ENCODE results near the gene ZNRD2. TPM values are rescaled to one million over a fixed set of nuclear protein-coding genes. Genes with fewer than 3 reads are reported as not detected.

Gene ZNRD2
- polyA plus RNA-seq, 3 donors, result 50.0 to 72.9 (median 58.8) TPM

DNA sequence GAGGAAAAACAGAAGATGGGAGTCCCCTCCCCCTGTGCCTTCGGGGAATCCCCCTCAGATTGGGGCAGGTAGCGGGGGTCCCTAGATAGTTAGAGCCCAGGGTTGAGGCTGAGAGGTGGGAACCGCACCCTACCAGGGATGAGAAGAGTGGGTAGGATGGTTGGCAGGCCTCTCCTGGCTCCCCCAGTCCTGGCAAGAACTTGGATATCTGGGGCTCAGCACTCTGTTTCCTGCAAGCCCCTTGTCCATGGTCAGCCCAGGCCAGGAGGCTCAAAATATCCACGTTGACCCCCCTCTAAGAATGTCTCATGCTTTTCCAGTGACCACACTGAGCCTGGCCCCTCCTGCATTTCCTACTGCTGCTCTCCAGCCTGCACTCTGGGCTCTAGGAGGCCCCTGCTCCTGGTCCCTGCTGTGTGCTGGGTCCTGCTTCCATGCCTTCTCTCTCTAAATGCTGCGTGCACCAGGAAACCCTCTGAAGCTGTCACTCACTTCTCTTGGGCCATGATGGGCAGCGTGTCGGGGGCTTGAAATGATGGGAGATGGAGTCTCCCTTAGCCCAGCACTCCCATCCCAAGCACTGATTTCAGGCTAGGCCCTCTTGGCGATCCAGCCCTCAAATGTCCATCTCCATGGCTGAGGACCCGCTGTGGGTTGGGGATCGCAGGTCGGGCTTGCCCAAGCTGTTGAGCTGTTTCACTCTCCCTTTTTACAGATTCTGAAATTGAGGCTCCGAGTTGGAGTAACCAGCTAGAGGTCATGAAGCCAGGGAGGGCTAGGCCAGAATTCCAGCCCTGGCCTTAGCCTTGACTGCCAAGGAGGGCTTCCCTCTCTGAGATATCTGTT is 41.7 kb downstream of the ZNRD2 start:
- 42 to 70% (median 55%) methylated on average over 12 of the region's 12 CpGs for WGBS, 3 donors
- H3K27ac ChIP-seq (ENCODE audit: low read depth, low read length), result peak overlapping the region; percentile 34

DNA sequence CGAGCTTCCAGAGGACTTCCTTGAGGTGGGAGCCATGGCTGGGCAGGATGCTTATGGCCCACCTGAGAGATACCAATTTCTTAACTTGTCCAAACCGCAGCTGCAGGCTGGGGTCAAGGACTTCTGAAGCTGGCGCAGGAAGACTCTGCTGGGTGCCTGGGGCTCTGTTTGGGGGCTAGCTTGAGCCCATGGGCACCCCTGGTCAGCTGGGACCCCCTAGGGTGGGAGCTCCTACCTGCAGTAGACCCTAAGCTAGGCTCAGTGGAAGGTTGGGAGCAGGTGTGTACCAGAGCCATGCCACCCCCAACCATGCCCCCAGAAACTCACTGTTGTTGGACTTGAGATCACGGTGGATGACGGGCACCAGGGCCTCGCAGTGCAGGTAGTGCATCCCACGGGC is 42.4 kb downstream of the ZNRD2 start:
- WGBS, 3 donors, result 40 to 53% (median 41%) methylated on average over 7 of the region's 7 CpGs
- no peak overlapping the region for H3K27ac ChIP-seq (ENCODE audit: low read depth, low read length)

DNA sequence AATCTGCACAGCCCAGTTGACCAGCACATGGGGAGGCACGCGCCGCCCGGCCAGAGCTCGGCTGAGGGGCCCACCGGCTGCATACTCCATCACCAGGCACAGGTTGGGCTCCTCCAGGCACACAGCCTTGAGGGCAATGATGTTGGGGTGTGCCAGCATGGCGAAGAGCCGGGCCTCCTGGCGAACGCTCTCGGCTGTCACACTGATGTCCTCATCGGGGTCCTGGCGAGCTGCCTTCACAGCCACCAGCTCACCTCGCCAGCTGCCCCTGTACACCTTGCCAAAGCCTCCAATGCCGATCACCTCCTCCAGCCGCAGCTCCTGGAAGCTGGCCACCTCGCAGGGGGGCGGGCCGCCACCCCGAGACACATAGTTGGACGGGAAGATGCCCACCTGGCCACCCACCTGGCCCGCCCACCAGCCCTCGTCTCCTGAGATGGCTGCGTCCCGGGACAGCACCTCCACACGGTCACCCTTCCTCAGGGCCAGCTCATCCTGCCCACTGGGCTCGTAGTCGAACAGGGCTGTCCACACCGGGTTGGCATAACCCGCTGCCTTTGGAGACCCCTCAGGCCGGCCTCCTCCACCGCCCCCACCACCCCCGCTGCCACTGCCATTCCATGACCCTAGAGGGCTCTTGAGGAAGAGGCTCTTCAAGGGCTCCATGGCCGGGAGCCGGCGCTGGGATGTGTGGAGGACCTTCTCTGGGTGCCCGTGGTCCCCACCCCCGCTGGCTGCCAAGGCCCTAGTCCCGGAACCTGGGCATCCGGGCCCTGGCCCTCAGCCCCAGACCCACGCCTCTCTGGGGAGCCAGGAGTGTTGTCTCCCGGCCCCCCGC is 43.0 kb downstream of the ZNRD2 start:
- WGBS, 3 donors, result 11 to 18% (median 16%) methylated on average over 40 to 43 of the region's 43 CpGs
- H3K27ac ChIP-seq (ENCODE audit: low read depth, low read length), result peak overlapping the region; percentile 77

DNA sequence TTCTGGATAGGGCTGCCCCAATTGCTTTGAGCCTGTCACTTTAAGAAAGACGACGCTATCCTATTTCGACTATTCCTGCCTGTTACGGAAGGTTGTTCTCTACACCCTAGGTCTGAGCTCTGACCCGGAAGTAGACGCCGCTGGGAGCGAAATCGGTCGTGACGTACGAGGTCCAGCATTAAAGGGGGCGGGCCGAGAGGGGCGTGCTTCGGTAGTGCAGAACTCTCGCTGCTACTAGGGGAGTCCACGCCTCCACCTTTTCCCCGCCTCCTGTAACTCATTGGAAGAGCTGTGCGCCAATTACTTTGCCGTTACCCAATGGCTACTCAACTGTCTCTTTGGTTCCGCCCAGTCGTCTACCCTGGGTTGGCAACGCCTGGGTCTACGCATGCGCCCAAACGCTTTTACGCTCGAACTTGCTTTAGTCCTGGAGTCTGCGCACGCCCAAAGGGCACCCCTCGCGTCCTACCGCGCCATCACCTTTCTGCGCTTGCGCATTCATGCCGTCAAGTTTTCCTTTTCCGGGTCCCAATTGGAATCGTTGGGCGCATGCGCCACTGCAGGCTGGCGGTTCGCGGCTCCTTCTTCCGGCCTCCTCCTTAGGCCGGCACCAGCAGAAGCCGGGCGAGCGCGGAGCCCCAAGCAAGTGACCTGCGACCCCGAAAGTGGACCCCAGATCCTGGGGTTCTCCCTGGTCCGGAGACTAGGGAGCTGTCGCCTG is 45.1 kb downstream of the ZNRD2 start, which contains the start of gene PCNX3:
TSS of gene PCNX3 (plus strand) at position 548 of the 721 bp plus-strand sequence. CDS start 536 bp downstream, outside the sequence.
- 0% methylated on average over 49 to 55 of the region's 55 CpGs for WGBS, 3 donors
- no peak within 1 kb of the TSS for H3K27ac ChIP-seq (ENCODE audit: low read depth, low read length)

DNA sequence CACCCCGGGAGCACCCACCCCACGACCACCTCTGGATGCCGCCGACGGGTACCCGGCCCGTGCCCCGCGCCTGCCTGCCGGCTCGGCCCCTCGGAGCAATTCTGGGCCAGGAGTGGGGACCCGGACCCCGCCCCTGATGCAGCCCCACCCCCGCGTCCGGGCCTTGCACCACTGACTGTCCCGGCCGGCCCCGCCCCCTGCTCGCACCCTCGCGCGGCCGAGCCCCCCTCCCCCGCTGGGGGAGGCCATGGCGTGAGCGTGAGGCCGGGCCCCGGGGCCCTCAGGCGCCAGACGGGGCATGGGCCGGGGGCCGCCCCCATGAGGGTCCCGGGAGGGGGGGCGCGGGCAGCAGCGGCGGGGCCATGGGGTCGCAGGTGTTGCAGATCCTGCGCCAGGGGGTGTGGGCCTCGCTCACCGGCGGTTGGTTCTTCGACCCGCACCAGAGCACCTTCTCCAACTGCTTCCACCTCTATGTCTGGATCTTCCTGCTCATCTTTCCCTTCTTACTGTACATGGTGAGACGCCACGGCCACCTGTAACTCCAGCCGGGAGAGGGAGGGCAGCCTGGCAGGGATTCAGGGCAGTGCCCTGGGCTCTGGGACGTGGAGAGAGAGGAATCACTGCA is 45.8 kb downstream of the ZNRD2 start:
- WGBS, 3 donors, result 1 to 2% (median 2%) methylated on average over 26 to 44 of the region's 50 CpGs
- no peak overlapping the region for H3K27ac ChIP-seq (ENCODE audit: low read depth, low read length)

DNA sequence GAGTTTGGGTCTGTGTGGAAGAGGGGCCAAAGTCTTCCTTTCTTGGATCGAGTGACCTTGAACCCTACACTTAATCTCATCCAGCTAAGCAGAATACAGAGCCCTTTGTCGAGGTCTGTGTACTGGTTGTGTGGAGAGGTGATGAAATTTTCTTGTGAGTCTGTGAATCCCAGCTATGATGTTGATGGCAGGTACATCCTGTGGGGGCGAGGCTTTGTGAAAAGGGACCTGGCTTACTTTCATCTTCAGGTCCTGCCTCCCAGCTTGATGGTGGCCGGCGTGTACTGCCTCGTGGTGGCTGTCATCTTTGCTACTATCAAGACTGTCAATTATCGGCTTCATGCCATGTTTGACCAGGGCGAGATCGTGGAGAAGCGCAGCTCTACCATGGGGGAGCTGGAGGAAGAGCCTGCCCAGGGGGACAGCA is 46.3 kb downstream of the ZNRD2 start:
- no peak overlapping the region for H3K27ac ChIP-seq (ENCODE audit: low read depth, low read length)
- WGBS, 3 donors, result 37 to 68% (median 66%) methylated on average over 10 of the region's 10 CpGs

DNA sequence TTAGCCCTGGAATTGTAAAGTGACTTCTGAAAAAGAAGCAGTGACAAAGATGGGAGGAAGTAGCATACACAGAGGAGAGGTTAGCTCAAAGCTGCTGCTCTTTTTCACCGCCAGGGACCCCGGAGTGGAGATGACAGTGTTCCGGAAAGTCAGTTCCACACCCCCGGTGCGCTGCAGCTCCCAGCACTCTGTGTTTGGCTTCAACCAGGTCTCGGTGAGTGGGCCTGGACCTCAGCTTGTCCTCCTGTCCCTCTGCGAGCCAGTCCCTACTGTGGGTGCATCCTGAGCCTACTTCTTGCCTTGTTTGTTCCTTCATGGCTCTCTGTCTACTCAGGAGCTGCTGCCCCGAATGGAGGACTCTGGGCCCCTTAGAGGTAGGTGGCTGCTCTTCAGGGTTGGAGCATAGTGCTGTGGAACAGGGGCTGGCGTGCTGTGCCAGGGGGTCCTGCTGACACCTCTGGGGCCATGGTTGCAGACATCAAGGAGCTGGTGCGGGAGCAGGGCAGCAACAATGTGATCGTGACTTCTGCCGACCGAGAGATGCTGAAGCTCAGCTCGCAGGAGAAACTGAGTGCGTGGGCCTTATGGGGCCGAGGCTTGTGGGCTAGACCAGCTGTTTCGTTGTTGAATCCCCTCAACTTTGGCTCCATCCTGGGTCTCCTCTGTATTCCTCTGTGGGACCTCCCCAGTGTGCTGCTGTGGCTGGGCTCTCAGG is 47.0 kb downstream of the ZNRD2 start:
- no peak overlapping the region for H3K27ac ChIP-seq (ENCODE audit: low read depth, low read length)
- 89 to 93% (median 90%) methylated on average over 17 of the region's 17 CpGs for WGBS, 3 donors

DNA sequence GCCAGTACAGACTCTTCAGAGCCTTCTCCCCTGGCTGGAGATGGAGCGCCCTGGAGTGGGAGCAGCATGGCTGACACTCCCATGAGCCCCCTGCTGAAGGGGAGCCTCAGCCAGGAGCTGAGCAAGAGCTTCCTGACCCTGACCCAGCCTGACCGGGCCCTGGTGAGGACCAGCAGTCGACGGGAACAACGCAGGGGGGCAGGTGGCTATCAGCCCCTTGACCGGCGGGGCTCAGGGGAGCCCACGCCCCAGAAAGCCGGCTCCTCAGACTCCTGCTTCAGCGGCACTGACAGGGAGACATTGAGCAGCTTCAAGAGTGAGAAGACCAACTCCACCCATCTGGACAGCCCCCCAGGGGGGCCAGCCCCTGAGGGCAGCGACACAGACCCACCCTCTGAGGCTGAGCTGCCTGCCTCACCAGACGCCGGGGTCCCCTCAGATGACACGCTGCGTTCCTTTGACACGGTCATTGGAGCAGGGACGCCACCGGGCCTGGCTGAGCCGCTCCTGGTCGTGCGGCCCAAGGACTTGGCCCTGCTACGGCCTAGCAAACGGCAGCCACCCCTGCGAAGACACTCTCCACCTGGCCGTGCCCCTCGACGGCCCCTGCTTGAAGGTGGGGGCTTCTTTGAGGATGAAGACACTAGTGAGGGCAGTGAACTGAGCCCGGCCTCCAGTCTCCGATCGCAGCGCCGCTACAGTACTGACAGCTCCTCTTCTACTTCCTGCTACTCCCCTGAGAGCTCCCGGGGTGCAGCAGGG is 47.9 kb downstream of the ZNRD2 start:
- 90 to 93% (median 92%) methylated on average over 29 to 33 of the region's 33 CpGs for WGBS, 3 donors

DNA sequence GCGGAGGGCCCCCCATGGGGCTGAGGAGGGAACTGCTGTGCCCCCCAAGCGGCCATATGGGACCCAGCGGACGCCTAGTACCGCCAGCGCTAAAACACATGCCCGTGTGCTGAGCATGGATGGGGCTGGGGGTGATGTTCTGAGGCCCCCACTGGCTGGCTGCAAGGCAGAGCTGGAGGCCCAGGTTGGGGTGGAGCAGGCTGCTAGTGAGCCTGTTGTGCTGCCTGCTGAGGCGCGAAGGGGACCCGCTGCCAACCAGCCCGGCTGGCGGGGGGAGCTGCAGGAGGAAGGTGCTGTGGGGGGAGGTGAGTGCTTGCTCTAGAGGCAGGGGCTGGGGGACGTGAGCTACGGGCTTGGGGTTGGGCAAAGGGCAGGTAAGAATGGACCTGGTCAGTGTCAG is 48.5 kb downstream of the ZNRD2 start:
- WGBS, 3 donors, result 94 to 95% (median 94%) methylated on average over 14 of the region's 14 CpGs
- no peak overlapping the region for H3K27ac ChIP-seq (ENCODE audit: low read depth, low read length)

More for the DNA sequence above, 47.9 kb downstream of the ZNRD2 start:
- no peak overlapping the region for H3K27ac ChIP-seq (ENCODE audit: low read depth, low read length)

DNA sequence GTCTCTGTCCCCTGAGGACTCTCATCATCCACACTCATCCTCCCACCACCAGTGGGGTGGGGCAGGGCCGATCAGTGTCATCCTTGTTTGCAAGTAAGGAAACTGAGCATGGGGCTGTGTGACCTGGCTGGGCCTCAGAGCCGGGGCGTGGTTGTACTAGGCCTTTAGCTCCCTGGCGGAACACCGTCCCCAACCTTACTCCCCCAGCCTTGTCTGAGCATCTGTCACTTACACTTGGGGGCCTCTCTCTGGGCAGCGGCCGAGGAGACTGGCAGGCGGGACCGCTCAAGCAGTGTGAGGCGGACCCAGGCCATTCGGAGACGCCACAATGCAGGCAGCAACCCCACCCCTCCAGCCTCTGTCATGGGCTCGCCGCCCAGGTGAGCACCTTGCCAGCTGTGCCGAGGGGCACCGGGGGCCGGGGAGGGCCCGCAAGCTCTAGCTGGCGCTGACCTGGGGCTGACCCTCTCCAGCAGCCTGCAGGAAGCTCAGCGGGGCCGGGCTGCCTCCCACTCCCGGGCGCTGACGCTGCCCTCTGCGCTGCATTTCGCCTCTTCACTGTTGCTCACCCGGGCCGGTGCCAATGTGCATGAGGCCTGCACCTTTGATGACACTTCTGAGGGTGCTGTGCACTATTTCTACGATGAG is 49.1 kb downstream of the ZNRD2 start:
- 92 to 96% (median 94%) methylated on average over 26 to 29 of the region's 29 CpGs for WGBS, 3 donors
- no peak overlapping the region for H3K27ac ChIP-seq (ENCODE audit: low read depth, low read length)

DNA sequence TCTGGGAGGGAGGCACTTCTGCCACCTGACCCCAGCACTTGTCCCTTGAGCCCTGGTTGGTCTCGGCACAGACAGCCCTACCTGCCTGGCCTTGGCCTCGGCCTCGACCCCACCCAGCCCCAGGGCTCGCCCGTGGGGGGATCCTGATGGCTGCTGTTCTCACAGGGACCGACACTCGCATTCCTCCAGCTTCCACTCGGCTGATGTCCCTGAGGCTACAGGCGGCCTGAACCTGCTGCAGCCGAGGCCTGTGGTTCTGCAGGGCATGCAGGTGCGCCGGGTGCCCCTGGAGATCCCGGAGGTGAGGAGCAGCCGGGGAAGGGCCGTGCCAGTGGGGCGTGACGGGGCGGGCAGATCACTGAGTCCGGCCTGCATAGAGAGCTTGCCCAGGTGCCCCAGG is 50.4 kb downstream of the ZNRD2 start:
- WGBS, 3 donors, result 91 to 95% (median 91%) methylated on average over 19 of the region's 19 CpGs
- no peak overlapping the region for H3K27ac ChIP-seq (ENCODE audit: low read depth, low read length)

DNA sequence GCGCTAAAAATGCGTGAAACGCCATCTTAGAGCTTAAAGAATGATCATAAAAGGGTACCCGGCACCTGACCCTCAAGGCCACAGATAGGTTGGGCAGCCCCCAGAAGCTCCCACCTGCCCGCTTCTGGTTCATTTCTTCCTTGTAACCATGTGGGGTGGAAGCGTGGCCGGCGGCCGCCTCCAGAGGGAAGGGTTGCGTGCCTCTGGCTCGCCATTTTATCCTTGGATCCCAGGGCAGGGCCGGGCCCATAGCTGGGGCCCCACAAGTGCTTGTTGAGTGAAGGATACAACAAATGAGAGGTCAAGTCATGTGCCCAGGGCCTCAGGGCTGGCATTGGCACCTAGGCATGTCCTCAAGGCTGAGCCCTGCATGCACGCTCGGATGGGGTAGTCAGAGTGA is 51.2 kb downstream of the ZNRD2 start:
- no peak overlapping the region for H3K27ac ChIP-seq (ENCODE audit: low read depth, low read length)
- WGBS, 3 donors, result 93 to 98% (median 96%) methylated on average over 14 of the region's 14 CpGs

Other genes with a start within 250 kb of the ZNRD2 start
- 10 to 100 TPM; 15.7 to 25.3 (median 20.2) TPM for gene DPF2, start 236.6 kb upstream of the ZNRD2 start, polyA plus RNA-seq
- under 1 TPM; 0.04 to 0.45 (median 0.08) TPM for gene TIGD3, start 215.7 kb upstream of the ZNRD2 start, polyA plus RNA-seq
- gene SLC25A45, start 187.8 kb upstream of the ZNRD2 start, polyA plus RNA-seq, result 10 to 100 TPM in 1 of 3 donors, 1 to 10 TPM in 2; 7.2 to 18.5 (median 8.2) TPM
- gene FRMD8, start 183.8 kb upstream of the ZNRD2 start, polyA plus RNA-seq, result 10 to 100 TPM; 16.5 to 30.6 (median 17.3) TPM
- gene NEAT1, start 147.7 kb upstream of the ZNRD2 start, polyA plus RNA-seq, result 1,000 to 10,000 TPM in 1 of 3 donors, 100 to 1,000 TPM in 2; 598 to 1,041 (median 691) TPM
- gene MALAT1, start 71.4 kb upstream of the ZNRD2 start, polyA plus RNA-seq, result 1,000 to 10,000 TPM in 1 of 3 donors, 100 to 1,000 TPM in 1, 10 to 100 TPM in 1; 88.8 to 1,293 (median 187) TPM
- gene SCYL1, start 45.4 kb upstream of the ZNRD2 start, polyA plus RNA-seq, result 10 to 100 TPM; 55.1 to 77.2 (median 63.0) TPM
- gene LTBP3, start 12.1 kb upstream of the ZNRD2 start, polyA plus RNA-seq, result 10 to 100 TPM; 44.3 to 69.5 (median 55.4) TPM
- 10 to 100 TPM; 52.2 to 74.9 (median 66.3) TPM for gene FAM89B, start 2.1 kb downstream of the ZNRD2 start, polyA plus RNA-seq
- 10 to 100 TPM in 2 of 3 donors, 1 to 10 TPM in 1; 9.7 to 70.4 (median 48.5) TPM for gene EHBP1L1, start 5.6 kb downstream of the ZNRD2 start, polyA plus RNA-seq
- 1 to 10 TPM in 2 of 3 donors, under 1 TPM in 1; 0.20 to 4.4 (median 3.2) TPM for gene KCNK7, start 25.3 kb downstream of the ZNRD2 start, polyA plus RNA-seq
- gene MAP3K11, start 43.7 kb downstream of the ZNRD2 start, polyA plus RNA-seq, result 10 to 100 TPM; 21.4 to 85.5 (median 66.0) TPM
- gene PCNX3, start 45.3 kb downstream of the ZNRD2 start, polyA plus RNA-seq, result 10 to 100 TPM; 11.1 to 16.8 (median 13.3) TPM
- gene SIPA1, start 67.6 kb downstream of the ZNRD2 start, polyA plus RNA-seq, result 100 to 1,000 TPM in 1 of 3 donors, 10 to 100 TPM in 2; 23.7 to 105 (median 36.3) TPM
- 10 to 100 TPM; 30.8 to 61.2 (median 50.4) TPM for gene RELA, start 92.4 kb downstream of the ZNRD2 start, polyA plus RNA-seq
- 10 to 100 TPM; 41.6 to 55.1 (median 50.6) TPM for gene KAT5, start 141.8 kb downstream of the ZNRD2 start, polyA plus RNA-seq
- gene RNASEH2C, start 150.3 kb downstream of the ZNRD2 start, polyA plus RNA-seq, result 100 to 1,000 TPM in 1 of 3 donors, 10 to 100 TPM in 2; 41.9 to 103 (median 88.3) TPM
- gene AP5B1, start 210.5 kb downstream of the ZNRD2 start, polyA plus RNA-seq, result 10 to 100 TPM in 2 of 3 donors, 1 to 10 TPM in 1; 7.4 to 22.6 (median 10.0) TPM
- under 1 TPM in 2 of 3 donors, not detected in 1; 0.21 to 0.68 TPM for gene OVOL1, start 216.6 kb downstream of the ZNRD2 start, polyA plus RNA-seq

All from adipose tissue (tissue), 3 donors.